Ramos (cell line): ENCODE results near the gene ARID3A.

Experiments
- in situ Hi-C: fragments of 300-500 bp; cut with MboI; formaldehyde crosslinking; loops from one replicate; pipeline ENCODE4 v1.14.3; 2022; ENCODE audit warnings: low sequenced_read_pairs; ENCODE audit not compliant: unreplicated experiment

ARID3A gene

GRCh38 chr19:1009981-1010538 is 84.2 kb downstream of the ARID3A start:
- in situ Hi-C loops: no loop called here

- in situ Hi-C loops: no loop called here
Observed at GRCh38 chr19:1010586-1011510, 85.0 kb downstream of the ARID3A start.

GRCh38 chr19:1011831-1012333 is 86.0 kb downstream of the ARID3A start:
- in situ Hi-C loops: no loop called here

- in situ Hi-C loops: no loop called here
Observed at GRCh38 chr19:1012334-1012733, 86.5 kb downstream of the ARID3A start.

GRCh38 chr19:1013218-1013617 is 87.4 kb downstream of the ARID3A start:
- in situ Hi-C loops: no loop called here

- in situ Hi-C loops: no loop called here
Observed at GRCh38 chr19:1014161-1015060, 88.6 kb downstream of the ARID3A start.

- in situ Hi-C loops: no loop called here
Observed at GRCh38 chr19:1015061-1015781, 89.4 kb downstream of the ARID3A start.

- in situ Hi-C loops: no loop called here
Observed at GRCh38 chr19:1015782-1016646, 90.2 kb downstream of the ARID3A start.

- in situ Hi-C loops: no loop called here
Observed at GRCh38 chr19:1016647-1017114, 90.8 kb downstream of the ARID3A start.

- in situ Hi-C loops: no loop called here
Observed at GRCh38 chr19:1017115-1017905, 91.5 kb downstream of the ARID3A start.

GRCh38 chr19:1017906-1018305 is 92.1 kb downstream of the ARID3A start:
- in situ Hi-C loops: no loop called here

- in situ Hi-C loops: no loop called here
Observed at GRCh38 chr19:1018393-1018792, 92.6 kb downstream of the ARID3A start.

GRCh38 chr19:1018932-1019615 is 93.2 kb downstream of the ARID3A start:
- in situ Hi-C loops: no loop called here

GRCh38 chr19:1019616-1019961 is 93.8 kb downstream of the ARID3A start:
- in situ Hi-C loops: no loop called here

GRCh38 chr19:1019980-1020867 is 94.4 kb downstream of the ARID3A start:
- in situ Hi-C loops: no loop called here

- in situ Hi-C loops: no loop called here
Observed at GRCh38 chr19:1020868-1021425, 95.1 kb downstream of the ARID3A start, which contains the start of gene TMEM259. TMEM259 (minus strand) TSS chr19:1021123; CDS start chr19:1020996, 127 bp downstream.
